NCI-H526 (cell line): ENCODE data around the gene RFX8.
"Not testable (repeated sequence)": the region's sequence is repeated elsewhere in the genome, so short reads cannot be mapped to it uniquely, and the experiment has no call there.

Source experiments
- DNase-seq, 2 experiments: peaks; one replicate each; lab custom pipeline; 2025; lab: John Stamatoyannopoulos, UW

RFX8 gene

GRCh38 chr2:101375653-101376052 is 99.3 kb downstream of the RFX8 start:
- no peak for DNase-seq

- no peak for DNase-seq
Measured at GRCh38 chr2:101374821-101375561, 99.9 kb downstream of the RFX8 start.

- no peak for DNase-seq
Measured at GRCh38 chr2:101372792-101373191, 102.1 kb downstream of the RFX8 start.

- no peak for DNase-seq
Measured at GRCh38 chr2:101371636-101372035, 103.3 kb downstream of the RFX8 start.

- no peak for DNase-seq
Measured at GRCh38 chr2:101369100-101369499, 105.8 kb downstream of the RFX8 start.

GRCh38 chr2:101368376-101368775 is 106.5 kb downstream of the RFX8 start:
- DNase-seq = no peak

GRCh38 chr2:101367508-101367907 is 107.4 kb downstream of the RFX8 start:
- DNase-seq = no peak

- DNase-seq = no peak
Measured at GRCh38 chr2:101364878-101365277, 110.0 kb downstream of the RFX8 start.

GRCh38 chr2:101362777-101363176 is 112.1 kb downstream of the RFX8 start:
- DNase-seq = no peak

GRCh38 chr2:101362316-101362715 is 112.6 kb downstream of the RFX8 start:
- no peak for DNase-seq

- no peak for DNase-seq
Measured at GRCh38 chr2:101361522-101361921, 113.4 kb downstream of the RFX8 start.

- peak; percentile 32 to 57 for DNase-seq
Measured at GRCh38 chr2:101361121-101361520, 113.8 kb downstream of the RFX8 start.

- no peak for DNase-seq
Measured at GRCh38 chr2:101360232-101360631, 114.7 kb downstream of the RFX8 start.

- no peak for DNase-seq
Measured at GRCh38 chr2:101359410-101359954, 115.4 kb downstream of the RFX8 start.

- DNase-seq = no peak
Measured at GRCh38 chr2:101357376-101357775, 117.5 kb downstream of the RFX8 start.

GRCh38 chr2:101356521-101356920 is 118.4 kb downstream of the RFX8 start:
- no peak for DNase-seq

- DNase-seq = no peak
Measured at GRCh38 chr2:101356055-101356454, 118.9 kb downstream of the RFX8 start.

GRCh38 chr2:101355401-101356054 is 119.4 kb downstream of the RFX8 start:
- no peak for DNase-seq

- no peak for DNase-seq
Measured at GRCh38 chr2:101354420-101355311, 120.2 kb downstream of the RFX8 start.

- not testable (repeated sequence) for DNase-seq
Measured at GRCh38 chr2:101352631-101353030, 122.3 kb downstream of the RFX8 start.

GRCh38 chr2:101351207-101351606 is 123.7 kb downstream of the RFX8 start:
- DNase-seq = no peak

GRCh38 chr2:101349893-101350662 is 124.8 kb downstream of the RFX8 start:
- DNase-seq = no peak
